ENCODE results near the gene PGBD1.

PGBD1 gene

GRCh38 chr6:28333599-28334018 lies 52.2 kb downstream of the PGBD1 start:
- TF ChIP-seq FOXM1 (IDR thresholded peaks at IDR 0.05; ENCODE audit: borderline replicate concordance, low read depth) = no peak

GRCh38 chr6:28334286-28335039 lies 53.1 kb downstream of the PGBD1 start:
- TF ChIP-seq ZBTB7A (IDR thresholded peaks at IDR 0.05; ENCODE audit: low read depth) (no peak), USF1 (IDR thresholded peaks at IDR 0.05) (no peak), TEAD4 (IDR thresholded peaks at IDR 0.05) (no peak), TAF1 (IDR thresholded peaks at IDR 0.05; ENCODE audit: low read depth) (no peak), TCF12 (IDR thresholded peaks at IDR 0.05; ENCODE audit: low read depth) (no peak), REST (IDR thresholded peaks at IDR 0.05; ENCODE audit: low read depth) (no peak), NFIC (IDR thresholded peaks at IDR 0.05) (no peak), RAD21 (IDR thresholded peaks at IDR 0.05; ENCODE audit: low read depth) (no peak), EGR1 (IDR thresholded peaks at IDR 0.05) (no peak), FOXM1 (IDR thresholded peaks at IDR 0.05; ENCODE audit: borderline replicate concordance, low read depth) (no peak), EP300 (IDR thresholded peaks at IDR 0.05; ENCODE audit: borderline replicate concordance) (no peak), CREB1 (IDR thresholded peaks at IDR 0.05; ENCODE audit: low read depth) (no peak), YY1 (IDR thresholded peaks at IDR 0.05; ENCODE audit: low read depth) (no peak), MAX (IDR thresholded peaks at IDR 0.05) (no peak), CEBPB (IDR thresholded peaks at IDR 0.05) (no peak)

- no peak for TF ChIP-seq NFIC (IDR thresholded peaks at IDR 0.05)
- TF ChIP-seq YY1 (IDR thresholded peaks at IDR 0.05; ENCODE audit: low read depth) = no peak
- TF ChIP-seq MAX (IDR thresholded peaks at IDR 0.05) = no peak
- TF ChIP-seq ZBTB7A (IDR thresholded peaks at IDR 0.05; ENCODE audit: low read depth) = no peak
- TF ChIP-seq CEBPB (IDR thresholded peaks at IDR 0.05) = no peak
- no peak for TF ChIP-seq FOXM1 (IDR thresholded peaks at IDR 0.05; ENCODE audit: borderline replicate concordance, low read depth)
- TF ChIP-seq EGR1 (IDR thresholded peaks at IDR 0.05) = no peak
- no peak for TF ChIP-seq TCF12 (IDR thresholded peaks at IDR 0.05; ENCODE audit: low read depth)
- TF ChIP-seq TAF1 (IDR thresholded peaks at IDR 0.05; ENCODE audit: low read depth) = no peak
- no peak for TF ChIP-seq REST (IDR thresholded peaks at IDR 0.05; ENCODE audit: low read depth)
- no peak for TF ChIP-seq USF1 (IDR thresholded peaks at IDR 0.05)
- no peak for TF ChIP-seq EP300 (IDR thresholded peaks at IDR 0.05; ENCODE audit: borderline replicate concordance)
- no peak for TF ChIP-seq RAD21 (IDR thresholded peaks at IDR 0.05; ENCODE audit: low read depth)
- no peak for TF ChIP-seq TEAD4 (IDR thresholded peaks at IDR 0.05)
- TF ChIP-seq CREB1 (IDR thresholded peaks at IDR 0.05; ENCODE audit: low read depth) = no peak
Observed at GRCh38 chr6:28335040-28335563, 53.7 kb downstream of the PGBD1 start.

- TF ChIP-seq YY1 (IDR thresholded peaks at IDR 0.05; ENCODE audit: low read depth) (no peak), TAF1 (IDR thresholded peaks at IDR 0.05; ENCODE audit: low read depth) (peak; percentile 19; the same call in 1 of the 2 replicates), CEBPB (IDR thresholded peaks at IDR 0.05) (no peak), FOXM1 (IDR thresholded peaks at IDR 0.05; ENCODE audit: borderline replicate concordance, low read depth) (no peak), CREB1 (IDR thresholded peaks at IDR 0.05; ENCODE audit: low read depth) (no peak), USF1 (IDR thresholded peaks at IDR 0.05) (no peak)
Observed at GRCh38 chr6:28335564-28336283, 54.4 kb downstream of the PGBD1 start, which contains the start of gene ZSCAN31. Gene ZSCAN31 (minus strand): TSS chr6:28336148. CDS start chr6:28329683, 6,465 bp downstream.

All from Ishikawa (cell line).